Vagina (tissue), 2 donors: ENCODE measurements around the gene LTK.

Source experiments
- CTCF ChIP-seq, 3 experiments: fragments of 450-650 bp in 2 of 3; fragments of 200-600 bp in 1 of 3; sonication (generic) in 1 of 3; IDR thresholded peaks; one replicate each; pipeline ENCODE4 v1.5.1; 2017 to 2019; ENCODE audit warnings: antibody characterized with exemption in 3 of 3, mild to moderate bottlenecking in 2 of 3, moderate library complexity in 2 of 3
- POLR2A ChIP-seq, 2 donors: fragments of 450-650 bp; IDR thresholded peaks; one replicate each; pipeline ENCODE4 v1.6.1; 2017; ENCODE audit warnings: antibody characterized with exemption in 2 of 2, mild to moderate bottlenecking in 2 of 2, moderate library complexity in 2 of 2
- POLR2AphosphoS5 ChIP-seq, 2 donors: sonication (generic); formaldehyde crosslinking; IDR thresholded peaks; one replicate each; pipeline ENCODE4 v1.9.0; 2017; ENCODE audit warnings: antibody characterized with exemption in 2 of 2, mild to moderate bottlenecking in 2 of 2, low read depth in 1 of 2; ENCODE audit not compliant: insufficient read depth in 1 of 2

GRCh38 chr15:41517895-41518449 is 4.3 kb upstream of the LTK start:
- TF ChIP-seq CTCF (IDR thresholded peaks at IDR 0.05) (no peak), POLR2AphosphoS5 (IDR thresholded peaks at IDR 0.05; ENCODE audit: insufficient read depth in 1 of 2, low read depth in 1 of 2) (no peak), POLR2A (IDR thresholded peaks at IDR 0.05) (no peak)
